ENCODE data around the gene L3MBTL3.
A peak's percentile ranks its signal among the peaks of the same experiment; 100 is the strongest.

Gene L3MBTL3

GRCh38 chr6:130018292-130018743 is at the start of gene L3MBTL3:
L3MBTL3 (plus strand) TSS chr6:130018581; CDS start chr6:130042700, 24,119 bp downstream.
- DNase-seq (ENCODE audit: low spot score) = peak; percentile 94

GRCh38 chr6:129969064-129969463 is 49.3 kb upstream of the L3MBTL3 start:
- DNase-seq (ENCODE audit: low spot score) = no peak

GRCh38 chr6:129976110-129976509 is 42.3 kb upstream of the L3MBTL3 start:
- DNase-seq (ENCODE audit: low spot score) = no peak

- DNase-seq (ENCODE audit: low spot score) = no peak
These were observed 40.0 kb upstream of the L3MBTL3 start for GRCh38 chr6:129978148-129978916.

- DNase-seq (ENCODE audit: low spot score) = no peak
These were observed 37.6 kb upstream of the L3MBTL3 start for GRCh38 chr6:129980821-129981220.

GRCh38 chr6:129981598-129981997 is 36.8 kb upstream of the L3MBTL3 start:
- DNase-seq (ENCODE audit: low spot score) = no peak

- no peak for DNase-seq (ENCODE audit: low spot score)
These were observed 29.0 kb upstream of the L3MBTL3 start for GRCh38 chr6:129989396-129989795.

GRCh38 chr6:129992881-129993280 is 25.5 kb upstream of the L3MBTL3 start:
- no peak for DNase-seq (ENCODE audit: low spot score)

- DNase-seq (ENCODE audit: low spot score) = no peak
These were observed 24.0 kb upstream of the L3MBTL3 start for GRCh38 chr6:129994410-129994809.

- no peak for DNase-seq (ENCODE audit: low spot score)
These were observed 22.0 kb upstream of the L3MBTL3 start for GRCh38 chr6:129996387-129996786.

- no peak for DNase-seq (ENCODE audit: low spot score)
These were observed 17.6 kb upstream of the L3MBTL3 start for GRCh38 chr6:130000526-130001421.

- DNase-seq (ENCODE audit: low spot score) = no peak
These were observed 10.0 kb upstream of the L3MBTL3 start for GRCh38 chr6:130008236-130008873.

GRCh38 chr6:130009146-130009545 is 9.2 kb upstream of the L3MBTL3 start:
- DNase-seq (ENCODE audit: low spot score) = no peak

- no peak for DNase-seq (ENCODE audit: low spot score)
These were observed 8.0 kb upstream of the L3MBTL3 start for GRCh38 chr6:130010387-130010786.

GRCh38 chr6:130012728-130013127 is 5.7 kb upstream of the L3MBTL3 start:
- DNase-seq (ENCODE audit: low spot score) = no peak

GRCh38 chr6:130018744-130019325 is 454 bp downstream of the L3MBTL3 start:
- DNase-seq (ENCODE audit: low spot score) = peak; percentile 23

GRCh38 chr6:130019326-130020072 is 1.1 kb downstream of the L3MBTL3 start:
- peak; percentile 45 for DNase-seq (ENCODE audit: low spot score)

GRCh38 chr6:130020073-130020906 is 1.9 kb downstream of the L3MBTL3 start:
- peak; percentile 40 for DNase-seq (ENCODE audit: low spot score)

GRCh38 chr6:130020907-130021629 is 2.7 kb downstream of the L3MBTL3 start:
- DNase-seq (ENCODE audit: low spot score) = peak; percentile 64

- DNase-seq (ENCODE audit: low spot score) = no peak
These were observed 8.5 kb downstream of the L3MBTL3 start for GRCh38 chr6:130026859-130027258.
